GM18873 (cell line): ENCODE measurements around the gene ALDH5A1.
"Not testable (repeated sequence)": the region's sequence is repeated elsewhere in the genome, so short reads cannot be mapped to it uniquely, and the experiment has no call there.

ENCODE experiments used
- ATAC-seq: cut with Tn5 transposase; IDR thresholded peaks from one replicate; pipeline ENCODE4 v1.9.1; 2021; ENCODE audit warnings: mild to moderate bottlenecking, moderate library complexity, moderate number of reproducible peaks; ENCODE audit not compliant: unreplicated experiment, low FRiP score

ALDH5A1 gene

GRCh38 chr6:24484657-24485323 is 10.0 kb upstream of the ALDH5A1 start:
- no peak for ATAC-seq

DNA sequence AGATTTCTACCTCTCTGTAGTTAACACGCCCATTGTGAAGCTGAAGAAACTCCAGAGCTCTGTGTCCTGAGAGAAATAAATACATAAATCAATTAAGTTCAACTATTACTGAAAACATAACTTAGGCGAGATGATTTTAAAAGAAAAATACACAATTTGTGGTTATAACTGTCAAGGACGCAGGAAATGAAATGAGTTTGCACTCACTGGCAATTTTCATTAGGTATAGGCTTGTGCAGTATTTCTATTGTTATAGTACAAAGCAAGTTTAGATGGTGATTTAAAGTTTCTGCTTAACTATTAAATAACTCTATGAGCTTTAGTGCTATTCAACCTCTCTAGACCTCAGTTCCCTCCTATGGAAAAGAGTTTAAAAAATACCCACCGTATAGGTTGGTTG is 8.7 kb upstream of the ALDH5A1 start:
- no peak for ATAC-seq

- no peak for ATAC-seq
Observed at GRCh38 chr6:24489470-24489869, 5.3 kb upstream of the ALDH5A1 start, which contains the start of gene GPLD1. Gene GPLD1, minus strand, starts transcription at chr6:24489578. Its CDS starts 67 bp downstream, at chr6:24489511.

- ATAC-seq: no peak
Observed at GRCh38 chr6:24489881-24490280, 4.9 kb upstream of the ALDH5A1 start.

DNA sequence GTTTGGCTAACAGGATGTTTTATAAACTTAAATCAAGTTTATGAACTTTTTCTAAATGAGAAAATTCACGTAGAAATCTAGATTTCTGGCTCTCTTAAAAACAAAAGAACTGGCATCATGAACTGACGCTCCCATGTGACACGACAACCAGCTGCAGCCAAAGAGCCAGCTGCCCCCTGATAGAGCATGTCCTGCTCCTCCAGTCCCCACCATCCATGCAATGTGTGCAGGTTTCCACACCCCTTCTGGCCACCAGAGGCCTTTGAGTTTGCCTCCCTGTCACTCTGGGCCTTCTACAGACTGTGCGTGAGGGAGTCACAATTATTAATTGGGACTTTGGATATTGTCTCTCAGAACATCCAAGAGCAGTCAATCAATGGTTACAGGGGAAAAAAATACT is 3.8 kb upstream of the ALDH5A1 start:
- ATAC-seq: no peak

DNA sequence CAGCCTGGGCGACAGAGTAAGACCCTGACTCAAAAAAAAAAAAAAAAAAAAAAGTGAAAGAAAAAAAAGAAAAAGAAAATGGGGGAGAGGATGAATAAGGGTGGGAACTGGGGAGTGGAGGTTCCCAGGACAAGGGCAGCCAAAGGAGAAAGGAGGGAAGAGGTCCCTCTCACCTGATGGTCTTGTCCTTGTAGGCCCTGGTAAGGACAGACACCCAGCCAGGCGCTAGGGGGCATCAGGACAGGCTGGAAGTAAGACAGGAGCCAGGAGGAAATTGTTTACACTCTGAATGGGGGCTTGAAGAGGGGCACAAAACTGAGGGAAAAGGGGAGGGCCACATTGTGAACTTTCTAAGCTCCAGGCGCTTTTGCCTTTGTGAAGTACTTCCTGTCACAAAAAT is 2.3 kb upstream of the ALDH5A1 start:
- no peak for ATAC-seq

DNA sequence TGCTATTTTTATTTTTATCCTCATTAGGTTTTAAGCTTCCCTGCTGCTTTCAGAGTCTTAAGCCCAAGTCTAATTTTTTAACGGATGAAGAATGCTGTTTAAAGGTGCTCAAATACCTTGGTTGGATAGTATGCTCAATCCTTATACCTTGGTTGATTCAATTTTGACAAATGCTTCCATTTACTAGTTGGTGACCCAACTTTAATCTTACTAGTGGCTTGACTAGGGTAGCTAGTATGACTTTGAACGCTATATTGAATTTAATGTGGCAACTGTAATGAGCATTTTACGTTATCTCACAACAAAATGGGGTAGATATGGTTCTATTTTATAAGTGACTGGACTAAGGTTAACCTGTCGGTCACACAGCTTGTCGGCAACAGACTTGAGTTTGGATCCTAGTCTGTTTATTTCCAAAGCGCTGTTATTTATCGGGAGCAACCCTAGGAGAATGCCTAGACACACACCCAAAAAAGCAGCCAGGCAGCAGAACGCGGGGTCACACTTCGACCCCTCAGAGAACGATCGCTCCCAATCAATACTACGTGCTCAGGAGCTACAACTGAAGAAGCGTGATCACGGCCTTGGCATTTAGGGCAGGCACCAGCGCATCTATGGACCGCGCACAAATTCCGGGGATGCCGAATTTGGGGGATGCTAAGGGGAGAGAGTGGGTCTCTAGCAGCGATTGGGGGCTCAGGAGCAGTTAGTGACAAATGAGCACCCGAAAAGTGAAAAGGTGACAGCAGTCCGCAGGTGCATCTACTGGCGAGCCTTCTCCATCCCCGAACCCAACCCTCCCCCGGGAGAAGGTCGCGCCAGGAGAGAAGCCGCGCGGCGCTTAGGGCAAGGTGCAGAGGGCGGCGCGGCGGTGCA is 586 bp upstream of the ALDH5A1 start:
- peak; percentile 4 for ATAC-seq

GRCh38 chr6:24497254-24497970 is 2.6 kb downstream of the ALDH5A1 start:
- ATAC-seq: no peak

DNA sequence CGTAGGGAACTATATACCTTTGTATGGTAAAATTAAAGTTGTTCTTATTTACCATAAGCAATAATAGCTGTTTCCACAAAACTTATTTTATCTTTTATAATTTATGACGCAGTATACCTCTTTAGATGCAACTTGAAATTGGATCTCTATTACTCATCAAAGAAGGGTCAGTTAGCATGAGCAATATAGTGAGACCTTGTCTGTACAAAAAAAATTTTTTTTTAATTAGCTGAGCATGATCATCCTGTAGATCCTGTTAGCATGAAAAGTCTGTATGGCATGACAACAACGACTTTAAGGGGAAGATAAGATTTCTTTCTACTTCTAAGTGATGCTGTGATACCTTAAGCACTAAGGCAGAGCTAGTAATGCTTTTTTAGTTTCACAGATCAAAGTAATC is 5.9 kb downstream of the ALDH5A1 start:
- no peak for ATAC-seq

DNA sequence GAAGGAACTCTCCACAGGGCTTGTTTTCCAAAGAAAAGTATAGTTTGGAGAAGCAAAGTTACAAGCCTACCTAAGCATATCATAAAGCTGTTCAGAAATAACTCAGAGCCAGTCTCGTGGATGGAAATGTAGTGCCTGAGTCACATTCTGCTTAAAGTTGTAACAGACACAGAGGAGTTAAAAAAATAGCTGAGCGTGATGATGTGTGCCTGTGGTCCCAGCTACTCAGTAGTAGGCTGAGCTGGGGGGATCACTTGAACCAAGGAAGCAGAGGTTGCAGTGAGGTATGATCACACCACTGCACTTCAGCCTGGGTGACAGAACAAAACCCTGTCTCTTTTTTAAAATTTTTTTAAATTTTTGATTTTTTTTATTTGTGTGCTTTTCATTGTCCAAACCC is 6.6 kb downstream of the ALDH5A1 start:
- ATAC-seq: no peak

- ATAC-seq: no peak
Observed at GRCh38 chr6:24501914-24502313, 7.1 kb downstream of the ALDH5A1 start.

- no peak for ATAC-seq
Observed at GRCh38 chr6:24504287-24504648, 9.5 kb downstream of the ALDH5A1 start.

GRCh38 chr6:24504649-24505586 is 10.1 kb downstream of the ALDH5A1 start:
- ATAC-seq: no peak

- no peak for ATAC-seq
Observed at GRCh38 chr6:24506814-24507520, 12.2 kb downstream of the ALDH5A1 start.

GRCh38 chr6:24511976-24512375 is 17.2 kb downstream of the ALDH5A1 start:
- ATAC-seq: not testable (repeated sequence)

DNA sequence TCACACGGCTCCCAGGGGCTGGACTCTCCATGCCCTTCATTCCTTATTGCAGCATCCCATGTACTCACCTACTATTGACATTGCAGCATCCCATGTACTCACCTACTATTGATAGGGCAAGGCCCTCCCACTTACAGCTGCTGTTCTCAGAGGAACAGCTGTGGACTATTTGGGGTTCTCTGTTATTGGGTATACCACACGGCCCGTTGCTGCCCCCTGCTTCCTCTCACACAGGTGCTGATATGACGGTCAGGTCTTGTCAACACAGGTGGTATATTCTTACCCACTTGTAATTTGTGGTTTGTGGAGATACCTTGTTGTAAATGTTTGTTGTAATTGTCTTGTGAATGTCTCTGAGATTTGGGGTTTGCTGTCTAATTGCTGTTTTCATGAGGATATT is 18.8 kb downstream of the ALDH5A1 start:
- ATAC-seq: no peak

DNA sequence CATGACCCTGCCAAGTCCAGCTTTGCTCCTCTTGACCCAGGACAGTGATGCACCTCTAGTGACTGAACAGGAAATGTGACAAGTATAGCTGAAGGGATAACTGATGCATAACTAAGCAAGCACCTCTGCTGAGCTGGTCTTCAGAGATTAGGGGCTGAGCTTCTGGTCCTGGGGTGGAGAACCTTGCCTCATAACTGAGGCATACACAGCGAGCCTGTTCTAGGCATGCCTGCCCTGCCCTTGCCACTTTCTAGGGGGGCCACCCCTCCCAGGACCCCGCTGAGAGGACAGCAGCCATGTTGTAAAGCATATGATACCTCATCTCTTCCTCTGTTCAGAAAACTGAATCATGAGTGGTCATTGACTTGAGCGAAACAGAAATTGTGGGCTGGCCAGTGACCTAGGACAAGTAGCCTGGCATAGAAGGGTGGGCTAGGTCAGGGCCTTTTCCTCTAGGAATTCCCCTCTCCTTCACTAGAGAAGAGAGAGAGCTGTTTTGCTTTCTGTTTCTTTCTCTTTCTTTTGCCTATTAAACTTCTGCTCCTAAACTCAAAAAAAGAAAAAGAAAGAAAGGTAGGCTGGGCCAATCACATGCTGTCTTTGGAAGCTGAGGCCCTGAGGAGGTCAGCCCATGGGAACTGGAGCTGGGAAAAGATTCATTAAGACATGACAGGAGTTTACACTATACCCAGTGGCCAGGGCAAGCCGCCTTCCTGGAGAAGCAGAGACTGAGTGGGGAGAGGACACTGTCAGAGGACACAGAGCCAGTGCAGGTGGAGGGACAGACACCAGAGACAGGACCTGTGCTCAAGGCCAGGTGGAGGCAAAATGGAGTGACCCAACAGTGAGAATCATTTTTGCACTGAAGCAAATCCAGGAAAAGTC is 23.1 kb downstream of the ALDH5A1 start:
- peak; percentile 81 for ATAC-seq

GRCh38 chr6:24520929-24521546 is 26.3 kb downstream of the ALDH5A1 start:
- ATAC-seq: peak; percentile 42
